ENCODE results near the gene ZNF462. TPM values are rescaled to one million over a fixed set of nuclear protein-coding genes. Genes with fewer than 3 reads are reported as not detected.

The ZNF462 gene, protein sequence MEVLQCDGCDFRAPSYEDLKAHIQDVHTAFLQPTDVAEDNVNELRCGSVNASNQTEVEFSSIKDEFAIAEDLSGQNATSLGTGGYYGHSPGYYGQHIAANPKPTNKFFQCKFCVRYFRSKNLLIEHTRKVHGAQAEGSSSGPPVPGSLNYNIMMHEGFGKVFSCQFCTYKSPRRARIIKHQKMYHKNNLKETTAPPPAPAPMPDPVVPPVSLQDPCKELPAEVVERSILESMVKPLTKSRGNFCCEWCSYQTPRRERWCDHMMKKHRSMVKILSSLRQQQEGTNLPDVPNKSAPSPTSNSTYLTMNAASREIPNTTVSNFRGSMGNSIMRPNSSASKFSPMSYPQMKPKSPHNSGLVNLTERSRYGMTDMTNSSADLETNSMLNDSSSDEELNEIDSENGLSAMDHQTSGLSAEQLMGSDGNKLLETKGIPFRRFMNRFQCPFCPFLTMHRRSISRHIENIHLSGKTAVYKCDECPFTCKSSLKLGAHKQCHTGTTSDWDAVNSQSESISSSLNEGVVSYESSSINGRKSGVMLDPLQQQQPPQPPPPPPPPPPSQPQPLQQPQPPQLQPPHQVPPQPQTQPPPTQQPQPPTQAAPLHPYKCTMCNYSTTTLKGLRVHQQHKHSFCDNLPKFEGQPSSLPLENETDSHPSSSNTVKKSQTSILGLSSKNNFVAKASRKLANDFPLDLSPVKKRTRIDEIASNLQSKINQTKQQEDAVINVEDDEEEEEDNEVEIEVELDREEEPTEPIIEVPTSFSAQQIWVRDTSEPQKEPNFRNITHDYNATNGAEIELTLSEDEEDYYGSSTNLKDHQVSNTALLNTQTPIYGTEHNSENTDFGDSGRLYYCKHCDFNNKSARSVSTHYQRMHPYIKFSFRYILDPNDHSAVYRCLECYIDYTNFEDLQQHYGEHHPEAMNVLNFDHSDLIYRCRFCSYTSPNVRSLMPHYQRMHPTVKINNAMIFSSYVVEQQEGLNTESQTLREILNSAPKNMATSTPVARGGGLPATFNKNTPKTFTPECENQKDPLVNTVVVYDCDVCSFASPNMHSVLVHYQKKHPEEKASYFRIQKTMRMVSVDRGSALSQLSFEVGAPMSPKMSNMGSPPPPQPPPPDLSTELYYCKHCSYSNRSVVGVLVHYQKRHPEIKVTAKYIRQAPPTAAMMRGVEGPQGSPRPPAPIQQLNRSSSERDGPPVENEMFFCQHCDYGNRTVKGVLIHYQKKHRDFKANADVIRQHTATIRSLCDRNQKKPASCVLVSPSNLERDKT (N-terminal part only)
- 8.3 and 9.8 TPM in 2 replicates for total RNA-seq

DNA sequence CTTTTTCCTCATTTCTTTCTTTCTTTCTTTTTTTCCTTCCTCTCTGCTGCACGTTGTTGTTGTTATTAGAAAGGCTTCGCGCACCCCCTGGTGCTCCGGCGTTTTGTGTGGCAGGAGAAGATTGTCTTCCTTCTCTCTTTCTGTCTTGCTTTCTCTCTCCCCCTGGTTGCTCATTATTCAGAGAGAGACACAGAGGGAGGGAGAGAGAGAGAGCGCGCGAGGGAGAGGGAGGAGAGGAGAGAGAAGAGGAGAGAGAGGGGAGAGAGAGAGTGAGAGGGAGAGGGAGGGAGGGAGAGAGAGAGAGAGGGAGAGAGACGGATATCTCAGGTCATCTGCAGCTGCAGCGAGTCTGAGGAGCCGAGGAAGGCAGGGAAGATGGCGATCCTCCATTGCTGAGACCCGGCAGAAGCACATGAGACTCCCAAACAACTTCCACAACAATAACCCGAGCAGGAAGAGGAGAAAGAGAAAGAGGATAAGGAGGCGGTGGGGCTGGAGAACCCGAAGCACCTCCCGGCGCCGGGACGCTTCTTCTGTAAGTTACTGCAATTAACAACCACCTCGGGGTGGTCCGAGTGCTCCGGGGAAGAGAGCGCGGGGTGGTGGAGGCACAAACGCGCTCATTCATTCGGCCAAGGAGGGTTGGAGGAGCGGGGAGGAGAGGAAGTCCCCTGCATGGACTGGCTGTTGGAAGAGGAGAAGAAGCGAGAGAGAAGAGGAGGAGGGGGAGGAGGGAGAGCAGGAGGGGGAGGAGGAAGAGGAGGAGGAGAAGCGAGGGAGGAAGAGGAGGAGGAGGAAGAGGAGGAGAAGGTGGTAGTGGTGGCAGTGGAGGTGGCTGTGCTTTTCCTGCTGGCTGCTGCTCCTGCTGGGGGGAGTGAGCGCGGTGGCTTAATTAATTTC lies at the start of gene ZNF462:
Gene ZNF462 (plus strand): TSS at position 346 of the 900 bp plus-strand sequence. CDS start 60,218 bp downstream, outside the sequence.
- Histone ChIP-seq H2AFZ (ENCODE audit: low read length) (peak within 1 kb of the TSS; percentile 97), H3K27me3 (ENCODE audit: insufficient read depth, low read length) (peaks cover 13% of the 10 kb centered on the region), H3K4me2 (ENCODE audit: insufficient read depth, low read length) (peak within 1 kb of the TSS; percentile 98), H3K79me2 (ENCODE audit: insufficient read depth, low read length) (peaks cover 24% of the 10 kb centered on the region), H3K27ac (ENCODE audit: low read depth, low read length) (peak within 1 kb of the TSS; percentile 79), H3K9me3 (ENCODE audit: low read depth, low read length) (no peaks in the 10 kb centered on the region), H3K36me3 (ENCODE audit: insufficient read depth, low read length) (no peaks in the 10 kb centered on the region), H3K4me3 (ENCODE audit: insufficient read depth, low read length) (peak within 1 kb of the TSS; percentile 90), H4K20me1 (ENCODE audit: insufficient read depth, low read length) (no peaks in the 10 kb centered on the region), H3K4me1 (ENCODE audit: insufficient read depth, low read length) (peaks cover 17% of the 10 kb centered on the region)
- DNase-seq (ENCODE audit: insufficient read length, low spot score, missing footprints): peak; percentile 86
- TF ChIP-seq CTCF (IDR thresholded peaks at IDR 0.05; ENCODE audit: extremely low read depth, low read depth, low read length): peak; percentile 44

- H3K27me3 ChIP-seq (ENCODE audit: insufficient read depth, low read length): no peaks in the 10 kb centered on the region
- H3K4me1 ChIP-seq (ENCODE audit: insufficient read depth, low read length): no peaks in the 10 kb centered on the region
- H2AFZ ChIP-seq (ENCODE audit: low read length): no peak overlapping the region
- H4K20me1 ChIP-seq (ENCODE audit: insufficient read depth, low read length): no peaks in the 10 kb centered on the region
- H3K4me3 ChIP-seq (ENCODE audit: insufficient read depth, low read length): no peak overlapping the region
- no peak for DNase-seq (ENCODE audit: insufficient read length, low spot score, missing footprints)
- no peaks in the 10 kb centered on the region for H3K36me3 ChIP-seq (ENCODE audit: insufficient read depth, low read length)
- no peak overlapping the region for H3K27ac ChIP-seq (ENCODE audit: low read depth, low read length)
- no peaks in the 10 kb centered on the region for H3K9me3 ChIP-seq (ENCODE audit: low read depth, low read length)
- no peak for TF ChIP-seq CTCF (IDR thresholded peaks at IDR 0.05; ENCODE audit: extremely low read depth, low read depth, low read length)
- H3K4me2 ChIP-seq (ENCODE audit: insufficient read depth, low read length): no peak overlapping the region
- no peaks in the 10 kb centered on the region for H3K79me2 ChIP-seq (ENCODE audit: insufficient read depth, low read length)
Measured at GRCh38 chr9:106816524-106816923, 46.4 kb upstream of the ZNF462 start.

DNA sequence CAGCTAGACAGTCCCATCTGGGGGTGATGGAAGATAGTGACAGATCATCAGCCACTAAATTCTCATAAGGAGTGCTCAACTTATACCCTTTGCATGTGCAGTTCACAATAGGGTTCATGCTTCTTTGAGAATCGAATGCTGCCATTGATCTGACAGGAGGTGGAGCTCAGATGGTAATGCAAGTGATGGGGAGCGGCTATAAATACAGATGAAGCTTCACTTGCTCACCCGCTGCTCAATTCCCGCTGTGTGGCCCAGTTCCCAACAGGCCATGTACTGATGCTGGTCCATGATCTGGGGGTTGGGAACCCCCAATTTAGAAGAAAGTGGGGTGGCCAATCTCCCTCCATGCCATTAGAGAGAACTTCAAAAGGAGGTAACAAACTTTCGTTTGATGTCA lies 44.9 kb upstream of the ZNF462 start:
- Histone ChIP-seq H2AFZ (ENCODE audit: low read length) (no peak overlapping the region), H3K4me2 (ENCODE audit: insufficient read depth, low read length) (no peak overlapping the region), H3K9me3 (ENCODE audit: low read depth, low read length) (no peaks in the 10 kb centered on the region), H3K79me2 (ENCODE audit: insufficient read depth, low read length) (no peaks in the 10 kb centered on the region), H3K4me3 (ENCODE audit: insufficient read depth, low read length) (no peak overlapping the region), H4K20me1 (ENCODE audit: insufficient read depth, low read length) (no peaks in the 10 kb centered on the region), H3K27me3 (ENCODE audit: insufficient read depth, low read length) (no peaks in the 10 kb centered on the region), H3K4me1 (ENCODE audit: insufficient read depth, low read length) (no peaks in the 10 kb centered on the region), H3K27ac (ENCODE audit: low read depth, low read length) (no peak overlapping the region), H3K36me3 (ENCODE audit: insufficient read depth, low read length) (no peaks in the 10 kb centered on the region)
- no peak for TF ChIP-seq CTCF (IDR thresholded peaks at IDR 0.05; ENCODE audit: extremely low read depth, low read depth, low read length)
- DNase-seq (ENCODE audit: insufficient read length, low spot score, missing footprints): no peak
